HepG2 (cell line): Measurements from ENCODE around the gene PREX1. TPM values are rescaled to one million over a fixed set of nuclear protein-coding genes. Genes with fewer than 3 reads are reported as not detected.

Source experiments
- E2F2 ChIP-seq: sonication (generic); formaldehyde crosslinking; IDR thresholded peaks from 2 replicates; pipeline ENCODE4 v1.4.0; 2020; ENCODE audit warnings: missing genetic modification reagents, borderline replicate concordance
- HIVEP1 ChIP-seq: sonication (generic); formaldehyde crosslinking; IDR thresholded peaks from 2 replicates; pipeline ENCODE4 v1.4.0; 2020; ENCODE audit warnings: mild to moderate bottlenecking, missing genetic modification reagents
- LBX2 ChIP-seq: sonication (generic); formaldehyde crosslinking; IDR thresholded peaks from 2 replicates; pipeline ENCODE4 v1.5.0; 2020; ENCODE audit warnings: missing genetic modification reagents, mild to moderate bottlenecking, borderline replicate concordance
- NFYC ChIP-seq: IDR thresholded peaks from 2 replicates; pipeline ENCODE4 v1.6.1; 2016; ENCODE audit warnings: missing genetic modification reagents, missing compliant biosample characterization
- PHF5A ChIP-seq: IDR thresholded peaks from one replicate; pipeline ENCODE4 v1.6.1; 2018; ENCODE audit warnings: low read depth, missing genetic modification reagents; ENCODE audit not compliant: unreplicated experiment
- POLR2G ChIP-seq: fragments of 200-400 bp; formaldehyde crosslinking; IDR thresholded peaks from 2 replicates; pipeline ENCODE4 v1.6.1; 2018; ENCODE audit warnings: mild to moderate bottlenecking, low read depth, low read length, moderate library complexity
- RBFOX2 ChIP-seq: fragments of 200-400 bp; formaldehyde crosslinking; IDR thresholded peaks from 2 replicates; pipeline ENCODE4 v1.6.1; 2017; ENCODE audit warnings: low read depth, mild to moderate bottlenecking, low read length
- RFX3 ChIP-seq: IDR thresholded peaks from 2 replicates; pipeline ENCODE4 v1.6.1; 2016; ENCODE audit warnings: missing biosample characterization, missing genetic modification reagents
- RORA ChIP-seq: sonication (generic); formaldehyde crosslinking; IDR thresholded peaks from 2 replicates; pipeline ENCODE4 v1.5.0; 2020; ENCODE audit warnings: mild to moderate bottlenecking, missing genetic modification reagents, moderate library complexity
- TAF15 ChIP-seq: fragments of 200-400 bp; formaldehyde crosslinking; IDR thresholded peaks from one replicate; pipeline ENCODE4 v1.6.1; 2018; ENCODE audit warnings: mild to moderate bottlenecking, low read depth, low read length; ENCODE audit not compliant: poor library complexity, severe bottlenecking
- TFDP1 ChIP-seq: IDR thresholded peaks from 2 replicates; pipeline ENCODE4 v1.6.1; 2016; ENCODE audit warnings: missing compliant biosample characterization, missing genetic modification reagents, borderline replicate concordance
- ZBTB21 ChIP-seq: sonication (generic); formaldehyde crosslinking; IDR thresholded peaks from 2 replicates; pipeline ENCODE4 v1.4.0; 2020; ENCODE audit warnings: missing genetic modification reagents
- ZBTB4 ChIP-seq: sonication (generic); formaldehyde crosslinking; IDR thresholded peaks from 2 replicates; pipeline ENCODE4 v1.4.0; 2020; ENCODE audit warnings: missing genetic modification reagents, mild to moderate bottlenecking, borderline replicate concordance
- ZFY ChIP-seq: sonication (generic); formaldehyde crosslinking; IDR thresholded peaks from 2 replicates; pipeline ENCODE4 v1.4.0; 2020; ENCODE audit warnings: missing genetic modification reagents
- ZNF275 ChIP-seq: sonication (generic); formaldehyde crosslinking; IDR thresholded peaks from 2 replicates; pipeline ENCODE4 v1.8.0; 2022; ENCODE audit warnings: missing genetic modification reagents, mild to moderate bottlenecking, inconsistent platforms, borderline replicate concordance
- ZNF530 ChIP-seq: sonication (generic); formaldehyde crosslinking; IDR thresholded peaks from 2 replicates; pipeline ENCODE4 v1.5.0; 2020; ENCODE audit warnings: low read depth, mild to moderate bottlenecking, missing genetic modification reagents
- ZNF546 ChIP-seq: sonication (generic); formaldehyde crosslinking; conservative IDR thresholded peaks from 2 replicates; pipeline ENCODE4 v1.8.1; 2023; ENCODE audit warnings: mild to moderate bottlenecking, missing genetic modification reagents
- ZXDC ChIP-seq: sonication (generic); formaldehyde crosslinking; IDR thresholded peaks from 2 replicates; pipeline ENCODE4 v1.5.0; 2020; ENCODE audit warnings: mild to moderate bottlenecking, missing genetic modification reagents
- polyA plus RNA-seq, 8 experiments: library from polyadenylated mRNA; depleted of rRNA in 3 of 8; stranded (reverse) in 7 of 8; unstranded in 1 of 8; fragments of >200 nt; fragmentation: Illumina TruSeq in 4 of 8; extraction: Trizol in 4 of 8; gene quantifications; 2 replicates each; pipeline versions ENCODE4 v1.2.1 to v1.2.3, GENCODE V29; 2011 to 2016; ENCODE audit warnings: low read depth in 4 of 8, missing spikeins in 1 of 8, mixed read lengths in 1 of 8; ENCODE audit not compliant: insufficient read depth in 1 of 8
- total RNA-seq, 5 experiments: library from RNA; depleted of rRNA; stranded (reverse); fragments of >200 nt; fragmentation: Illumina TruSeq; extraction: Trizol; gene quantifications; 2 replicates each; pipeline ENCODE4 v1.2.3, GENCODE V29; 2016; ENCODE audit warnings: low read depth in 1 of 5

Gene PREX1
- total and polyA plus RNA-seq, 2 of the 13 experiments (the other 11 are each of a cell fraction or from before 2014, with no cell fraction given) = 0.02 to 0.04 TPM

- TF ChIP-seq ZNF275 (CRISPR knock-in tag) (no peak), PHF5A (no peak), LBX2 (CRISPR knock-in tag) (no peak), ZBTB4 (CRISPR knock-in tag) (no peak), E2F2 (CRISPR knock-in tag) (0 out of 2 replicates have a peak, but pooled peaks have one; percentile 41), RBFOX2 (no peak), ZBTB21 (CRISPR knock-in tag) (0 out of 2 replicates have a peak, but pooled peaks have one; percentile 43), RORA (CRISPR knock-in tag) (no peak), HIVEP1 (CRISPR knock-in tag) (peak; percentile 75; the same call in 1 of the 2 replicates), RFX3 (CRISPR knock-in tag) (no peak), ZFY (CRISPR knock-in tag) (peak; percentile 54), ZNF546 (0 out of 2 replicates have a peak, but pooled peaks have one; percentile 6), NFYC (CRISPR knock-in tag) (no peak), ZNF530 (CRISPR knock-in tag) (no peak), TFDP1 (CRISPR knock-in tag) (no peak), POLR2G (no peak), ZXDC (CRISPR knock-in tag) (no peak), TAF15 (no peak)
Measured at GRCh38 chr20:48738399-48739304, 89.1 kb downstream of the PREX1 start (continued).
